GM12864 (cell line): ENCODE results near the gene TMEM150C.

Experiments
- DNase-seq: peaks from one replicate; pipeline ENCODE4 v3.0.0-alpha.2; 2011; ENCODE audit warnings: low read depth
- H3K4me3 ChIP-seq: 2 replicates; pipeline ENCODE4 v1.5.1; 2011; ENCODE audit warnings: mild to moderate bottlenecking, low read depth, low read length, control low read depth
- CTCF ChIP-seq: IDR thresholded peaks from 2 replicates; pipeline ENCODE4 v1.5.1; 2011; ENCODE audit warnings: low read depth, mild to moderate bottlenecking, moderate library complexity, low read length, control low read depth, inconsistent platforms; ENCODE audit errors: missing control alignments

Gene TMEM150C

DNA sequence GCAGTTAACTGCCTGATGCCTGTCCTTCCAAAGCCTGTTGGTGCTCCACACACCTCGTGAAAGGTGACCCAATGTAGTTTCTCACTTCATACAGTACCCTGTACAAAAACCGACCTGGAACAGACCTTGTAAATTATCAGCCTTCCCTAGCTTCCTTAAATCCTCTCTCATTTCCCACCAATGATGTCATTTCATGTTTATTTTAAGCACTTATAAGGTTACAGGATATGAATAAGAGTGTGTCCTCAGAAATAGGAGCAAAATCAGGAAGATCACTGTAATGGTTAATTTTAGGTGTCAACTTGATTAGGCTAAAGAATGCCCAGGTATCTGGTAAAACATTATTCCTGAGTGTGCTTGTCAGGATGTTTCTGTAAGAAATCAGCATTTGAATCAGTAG, 44.7 kb downstream of the TMEM150C start:
- no peak for TF ChIP-seq CTCF
- no peak for DNase-seq
- H3K4me3 ChIP-seq = no peak overlapping the region

- no peak for DNase-seq
- no peak overlapping the region for H3K4me3 ChIP-seq
- TF ChIP-seq CTCF = no peak
Measured at GRCh38 chr4:82515705-82516104, 46.1 kb downstream of the TMEM150C start.

GRCh38 chr4:82513382-82513781, 48.4 kb downstream of the TMEM150C start:
- no peak for DNase-seq
- TF ChIP-seq CTCF = no peak
- H3K4me3 ChIP-seq = no peak overlapping the region

DNA sequence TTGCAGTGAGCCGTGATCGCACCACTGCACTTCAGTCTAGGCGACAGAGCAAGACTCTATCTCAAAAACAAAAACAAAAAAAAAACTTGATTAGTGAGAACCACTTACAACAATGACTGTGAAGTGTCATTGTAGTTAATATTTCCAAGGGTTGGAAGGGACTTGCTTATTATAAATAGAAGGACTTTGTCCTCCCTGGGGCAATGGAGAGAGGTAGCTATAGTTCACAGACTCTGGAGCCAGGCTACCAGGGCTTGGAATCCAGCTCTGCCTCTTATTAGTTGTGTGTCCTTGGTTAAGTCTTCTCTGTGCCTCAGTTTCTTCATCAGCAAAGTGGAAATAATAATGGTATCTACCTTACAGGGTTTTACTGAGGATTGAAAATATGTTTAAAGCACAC, 51.6 kb downstream of the TMEM150C start:
- H3K4me3 ChIP-seq = no peak overlapping the region
- TF ChIP-seq CTCF = no peak
- no peak for DNase-seq

- no peak for DNase-seq
- H3K4me3 ChIP-seq = no peak overlapping the region
- TF ChIP-seq CTCF = no peak
Measured at GRCh38 chr4:82508806-82509428, 52.9 kb downstream of the TMEM150C start.

- TF ChIP-seq CTCF = no peak
- no peak for DNase-seq
- no peak overlapping the region for H3K4me3 ChIP-seq
Measured at GRCh38 chr4:82508011-82508410, 53.8 kb downstream of the TMEM150C start.

GRCh38 chr4:82501154-82501442, 60.7 kb downstream of the TMEM150C start:
- H3K4me3 ChIP-seq = no peak overlapping the region
- no peak for DNase-seq
- no peak for TF ChIP-seq CTCF
